Activated CD4-positive, alpha-beta T cell treated with anti-CD3 and anti-CD28 coated beads for 24 hours (primary cell): Measurements from ENCODE around the gene XRCC4.
"Not testable (repeated sequence)": the region's sequence is repeated elsewhere in the genome, so short reads cannot be mapped to it uniquely, and the experiment has no call there.

ENCODE experiments used
- DNase-seq, 2 donors: peaks; one replicate each; pipeline ENCODE4 v3.0.0-alpha.2; 2020; ENCODE audit warnings: low read depth in 2 of 2

XRCC4 gene

GRCh38 chr5:83118471-83118870 lies 41.1 kb downstream of the XRCC4 start:
- DNase-seq: no peak

DNA sequence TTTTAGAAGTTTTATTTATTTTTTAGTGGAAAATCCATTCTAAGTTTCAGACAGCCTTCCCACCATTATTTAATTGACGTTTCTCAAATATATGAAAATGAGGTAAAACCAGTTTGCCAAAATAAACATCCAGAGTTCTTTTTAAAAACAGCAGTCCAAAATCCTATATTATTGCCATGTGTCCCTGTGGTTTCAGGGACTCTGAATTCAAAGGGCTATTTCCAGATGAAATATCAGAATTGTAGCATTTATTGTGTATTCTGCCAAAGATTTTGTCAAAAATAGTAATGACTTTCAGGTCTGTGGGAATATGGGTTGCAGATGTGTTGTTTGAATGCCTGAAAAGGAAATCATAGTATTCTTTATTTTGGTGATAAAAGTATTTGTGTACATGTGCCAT lies 41.6 kb downstream of the XRCC4 start:
- DNase-seq: no peak

DNA sequence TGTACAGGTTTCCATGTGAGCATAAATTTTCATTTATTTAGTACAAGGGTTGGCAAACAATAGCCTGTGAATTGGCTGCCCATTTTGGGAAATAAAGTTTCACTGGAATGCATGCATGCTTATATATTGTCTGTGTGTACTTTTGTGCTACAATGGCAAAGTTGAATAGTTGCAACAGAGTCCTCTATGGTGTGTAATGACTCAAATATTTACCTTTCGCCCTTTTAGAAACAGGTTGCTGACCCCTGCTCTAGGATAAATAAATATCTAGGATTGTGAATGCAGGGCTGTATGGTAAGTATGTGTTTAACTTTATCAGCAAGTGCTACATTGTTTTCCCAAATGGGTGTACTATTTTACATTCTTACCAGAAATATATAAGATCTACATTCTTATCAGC lies 47.2 kb downstream of the XRCC4 start:
- DNase-seq: no peak

- no peak for DNase-seq
Observed at GRCh38 chr5:83125560-83125959, 48.2 kb downstream of the XRCC4 start.

DNA sequence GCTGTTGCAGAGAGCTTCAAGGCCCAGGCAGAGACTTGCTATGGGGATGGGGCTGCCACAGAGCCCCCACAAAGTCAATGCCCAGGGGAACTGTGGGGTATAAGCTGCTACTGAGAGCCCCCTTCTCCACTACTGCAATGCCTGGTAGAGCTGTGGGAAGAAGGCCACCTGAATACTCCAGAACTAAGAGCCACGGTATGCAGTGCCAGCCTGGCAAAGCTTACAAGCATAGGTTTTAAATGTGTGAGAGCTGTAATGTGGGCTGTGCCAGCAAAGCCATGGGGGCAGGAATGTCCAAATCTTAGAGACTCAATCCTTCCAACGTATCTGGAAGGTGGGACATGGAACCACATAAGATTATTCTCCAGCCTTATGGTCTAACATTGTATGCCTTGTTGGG lies 49.2 kb downstream of the XRCC4 start:
- DNase-seq: no peak

GRCh38 chr5:83133797-83134196 lies 56.5 kb downstream of the XRCC4 start:
- DNase-seq: no peak

- DNase-seq: no peak
Observed at GRCh38 chr5:83142526-83142925, 65.2 kb downstream of the XRCC4 start.

DNA sequence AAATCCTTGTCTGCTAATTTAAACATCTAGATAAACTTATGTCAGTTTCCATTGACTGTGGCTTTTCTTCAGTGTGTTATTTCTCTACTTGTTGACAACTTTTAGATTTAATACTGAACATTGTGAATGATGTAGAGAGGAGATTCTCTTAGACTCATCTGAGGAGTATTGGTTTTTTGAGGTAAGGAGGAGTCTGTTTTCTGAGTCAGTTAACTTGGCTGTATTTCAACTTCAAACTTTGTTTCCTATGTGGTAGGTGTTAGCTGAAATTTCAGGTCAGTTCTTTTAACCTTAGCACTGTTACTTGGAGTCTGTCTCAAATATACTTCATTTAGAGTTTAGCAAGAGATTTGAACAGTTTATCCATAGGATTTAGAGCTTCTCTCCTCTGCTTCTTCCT lies 67.9 kb downstream of the XRCC4 start:
- no peak for DNase-seq

DNA sequence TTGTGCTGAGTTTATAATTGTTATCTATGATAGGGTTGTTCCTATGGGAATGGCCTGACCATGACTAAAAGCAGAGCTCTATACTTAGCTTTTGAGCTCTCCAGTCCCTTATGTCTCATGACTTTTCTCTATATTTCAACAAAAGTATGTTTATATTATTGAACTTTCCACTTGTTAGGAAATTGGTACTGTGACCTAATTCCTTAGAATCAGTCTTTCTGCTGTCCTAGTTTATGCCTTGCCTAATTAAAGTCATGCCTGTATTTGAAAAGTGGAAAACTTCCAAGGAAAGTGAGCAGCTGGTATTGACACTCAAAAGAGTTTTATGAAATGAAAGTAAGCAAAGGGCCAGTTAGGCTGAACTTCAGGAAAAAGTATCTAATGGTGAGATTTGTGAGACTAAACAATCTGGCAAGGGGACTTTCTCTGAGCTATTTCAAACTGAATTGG lies 68.6 kb downstream of the XRCC4 start:
- DNase-seq: no peak

- DNase-seq: no peak
Observed at GRCh38 chr5:83146441-83146840, 69.1 kb downstream of the XRCC4 start.

GRCh38 chr5:83147593-83147992 lies 70.2 kb downstream of the XRCC4 start:
- DNase-seq: no peak

GRCh38 chr5:83148370-83148769 lies 71.0 kb downstream of the XRCC4 start:
- DNase-seq: no peak

- DNase-seq: no peak
Observed at GRCh38 chr5:83149671-83150070, 72.3 kb downstream of the XRCC4 start.

DNA sequence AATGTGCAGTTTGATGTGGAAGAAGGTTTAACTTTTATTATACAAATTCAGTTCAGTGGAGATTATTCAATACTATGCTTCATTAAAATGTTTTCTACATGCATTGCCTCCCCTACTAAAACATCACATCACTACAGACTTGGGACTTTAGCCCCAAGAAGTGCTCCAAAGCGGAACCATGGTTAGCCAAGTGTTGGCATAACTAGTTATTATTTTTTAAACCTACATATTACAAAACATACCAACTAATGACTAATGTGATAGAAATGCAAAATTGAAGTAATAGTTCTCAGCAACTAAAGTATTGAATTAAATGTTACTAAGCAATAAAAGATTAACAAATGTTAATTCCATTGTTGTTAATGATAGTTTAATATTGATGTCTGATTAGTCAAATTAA lies 74.5 kb downstream of the XRCC4 start:
- DNase-seq: no peak

DNA sequence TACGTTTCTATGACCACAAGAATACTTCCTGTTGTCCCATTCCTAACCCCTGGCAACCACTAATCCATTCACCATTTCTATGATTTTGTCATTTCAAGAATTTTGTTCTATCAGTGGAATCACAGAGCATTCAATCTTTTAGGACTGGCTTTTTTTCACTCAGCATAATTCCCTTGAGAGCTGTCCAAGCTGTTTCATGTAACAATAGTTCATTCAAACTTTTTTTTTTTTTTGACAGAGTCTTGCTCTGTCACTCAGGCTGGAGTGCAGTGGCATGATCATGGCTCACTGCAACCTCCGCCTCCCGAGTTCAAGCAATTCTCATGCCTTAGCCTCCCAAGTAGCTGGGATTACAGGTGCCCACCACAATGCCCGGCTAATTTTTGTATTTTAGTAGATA lies 75.6 kb downstream of the XRCC4 start:
- DNase-seq: not testable (repeated sequence)

DNA sequence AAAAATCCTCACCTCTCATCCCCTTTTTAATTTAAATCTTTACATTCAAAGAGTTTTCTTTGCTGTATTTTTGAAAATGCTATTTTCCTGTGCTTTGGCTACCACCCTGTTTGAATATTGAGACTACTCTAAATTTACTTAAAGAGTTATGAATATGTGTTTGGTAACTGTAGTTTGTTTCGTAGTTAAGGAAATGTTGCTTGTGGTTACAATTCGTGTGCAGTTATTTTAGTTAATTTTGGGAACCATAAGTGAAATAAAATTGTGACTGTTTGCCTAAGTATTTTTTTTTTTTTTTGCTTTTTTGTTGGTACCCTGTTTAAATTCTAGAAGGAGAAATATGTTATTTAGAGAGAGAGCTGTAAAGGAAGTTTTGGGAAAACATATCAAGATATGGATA lies 78.7 kb downstream of the XRCC4 start:
- DNase-seq: no peak

DNA sequence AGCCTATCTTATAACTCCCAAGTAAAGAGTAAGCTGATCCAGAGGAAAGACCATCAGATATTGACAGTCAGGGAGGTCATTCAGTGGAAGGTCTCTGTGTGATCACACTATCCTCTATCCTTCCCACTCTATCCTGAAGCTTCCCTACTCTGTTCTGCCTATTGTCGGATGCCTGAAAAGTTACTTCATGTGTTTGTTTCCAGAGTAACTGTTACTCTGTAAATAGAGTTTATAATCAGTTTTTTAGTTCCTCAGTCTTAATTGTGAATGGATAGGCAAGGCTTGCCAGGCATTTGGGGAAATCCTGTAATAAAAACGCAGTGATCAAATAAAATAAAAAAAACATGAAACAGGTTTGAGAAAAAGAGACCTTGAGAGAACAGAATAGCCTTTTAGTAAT lies 79.8 kb downstream of the XRCC4 start:
- no peak for DNase-seq

DNA sequence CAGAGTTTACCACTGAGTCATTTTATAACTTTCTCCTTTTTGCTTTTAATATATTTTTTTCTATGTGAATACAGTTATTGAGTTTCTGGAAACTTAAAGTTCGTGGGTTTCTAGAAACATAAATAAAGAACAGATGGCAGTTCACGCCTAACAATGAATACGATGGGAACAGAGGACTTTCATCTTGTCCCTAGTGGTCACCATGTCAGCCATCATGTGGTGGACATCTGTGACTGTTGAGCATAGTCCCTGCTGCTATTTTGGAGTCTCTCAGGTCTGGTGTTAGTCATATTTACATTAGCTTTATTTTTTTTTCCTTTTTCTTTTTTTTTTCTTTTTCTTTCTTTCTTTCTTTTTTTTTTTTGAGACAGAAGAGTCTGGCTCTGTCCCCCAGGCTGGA lies 85.3 kb downstream of the XRCC4 start:
- DNase-seq: no peak

GRCh38 chr5:83167538-83167937 lies 90.2 kb downstream of the XRCC4 start:
- no peak for DNase-seq

- no peak for DNase-seq
Observed at GRCh38 chr5:83169571-83170337, 92.4 kb downstream of the XRCC4 start.

GRCh38 chr5:83172011-83172410 lies 94.7 kb downstream of the XRCC4 start:
- no peak for DNase-seq

DNA sequence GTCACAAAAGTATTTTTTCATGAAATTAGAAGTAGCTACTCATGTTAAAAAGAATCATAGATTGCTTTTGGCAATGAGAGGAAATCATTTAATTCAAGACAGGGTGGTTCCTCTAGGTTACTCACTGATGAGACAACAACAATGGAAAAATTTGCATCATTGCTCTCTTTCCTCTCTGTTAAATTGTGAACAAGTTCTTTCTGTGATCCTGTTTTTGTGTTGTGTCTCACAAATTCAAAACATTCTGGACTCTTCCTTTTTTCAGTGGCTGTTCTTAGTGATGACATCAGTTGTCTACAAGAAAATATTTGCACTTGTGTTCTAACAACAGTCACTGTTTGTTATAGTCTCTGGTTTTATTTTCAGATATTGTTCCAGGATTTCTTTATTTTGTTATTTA lies 95.3 kb downstream of the XRCC4 start:
- no peak for DNase-seq

DNA sequence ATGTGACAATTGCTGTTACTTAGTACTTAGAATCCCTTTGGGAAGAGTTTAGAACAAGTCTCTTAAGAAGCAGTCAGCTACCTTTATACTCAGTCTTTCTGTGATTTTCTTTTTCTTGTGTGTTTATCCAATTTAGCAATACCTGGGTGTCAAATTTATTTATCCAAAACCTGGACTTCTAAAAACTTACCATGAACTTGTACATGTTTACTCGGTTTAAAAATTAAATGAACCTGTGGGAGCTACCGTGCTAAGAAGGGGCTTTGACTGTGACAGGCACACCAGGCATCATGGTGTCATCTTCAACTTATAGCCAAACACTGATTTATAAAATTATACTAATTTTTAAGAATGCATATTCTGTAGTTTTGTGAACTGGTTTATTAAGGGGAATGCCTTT lies 96.5 kb downstream of the XRCC4 start:
- no peak for DNase-seq

GRCh38 chr5:83177803-83178202 lies 100.5 kb downstream of the XRCC4 start:
- DNase-seq: no peak
